ENCODE measurements around the gene LIN7C.

Gene LIN7C

GRCh38 chr11:27506200-27507182 is at the start of gene LIN7C:
TSS of gene LIN7C (minus strand) at chr11:27506769. CDS start at chr11:27506752, 17 bp downstream.
- peaks cover 13 to 39% of the 10 kb centered on the region in 2 donors for H3K4me1 Mint-ChIP-seq
- peak within 1 kb of the TSS; percentile 99 for H3K27ac Mint-ChIP-seq
- peak; percentile 81 for DNase-seq
- peaks cover 0 to 2% of the 10 kb centered on the region in 2 donors for H3K9me3 Mint-ChIP-seq
- ATAC-seq (replicated peaks), result peak; percentile 95 to 98
- peak within 1 kb of the TSS; percentile 99 for H3K4me3 Mint-ChIP-seq
- H3K27me3 Mint-ChIP-seq, result no peaks in the 10 kb centered on the region
- H3K36me3 Mint-ChIP-seq, result peaks cover 18 to 22% of the 10 kb centered on the region in 2 donors

DNA sequence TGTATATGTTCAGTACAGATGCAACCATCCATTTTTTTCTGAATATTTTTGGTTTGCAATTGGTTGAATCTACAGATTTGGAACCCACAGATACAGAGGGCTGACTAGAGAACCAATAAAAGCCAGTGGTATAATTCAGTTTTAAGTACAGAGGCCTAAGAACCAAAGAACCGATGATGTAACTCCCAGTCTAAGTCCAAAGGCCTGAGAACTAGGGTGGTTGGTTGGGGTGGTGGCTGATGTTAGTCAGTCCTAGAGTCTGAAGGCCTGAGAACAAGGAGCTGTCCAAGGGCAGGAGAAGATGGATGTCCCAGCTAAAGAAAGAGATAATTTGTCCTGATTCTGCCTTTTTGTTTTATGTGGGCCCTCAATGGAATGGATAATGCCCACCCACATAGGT is 48.7 kb upstream of the LIN7C start:
- ATAC-seq (replicated peaks), result no peak
- Mint-ChIP-seq H3K27ac (no peak overlapping the region), H3K4me1 (no peaks in the 10 kb centered on the region)

GRCh38 chr11:27553186-27553585 is 46.6 kb upstream of the LIN7C start:
- Mint-ChIP-seq H3K27ac (no peak overlapping the region), H3K27me3 (no peaks in the 10 kb centered on the region), H3K36me3 (peaks cover 0 to 2% of the 10 kb centered on the region in 2 donors), H3K4me3 (no peak overlapping the region), H3K9me3 (no peaks in the 10 kb centered on the region), H3K4me1 (no peaks in the 10 kb centered on the region)
- ATAC-seq (replicated peaks), result no peak
- DNase-seq, result no peak

More for the DNA sequence above, 48.7 kb upstream of the LIN7C start:
- no peaks in the 10 kb centered on the region for H3K27me3 Mint-ChIP-seq
- DNase-seq, result no peak
- H3K9me3 Mint-ChIP-seq, result peaks cover 0 to 1% of the 10 kb centered on the region in 2 donors
- H3K36me3 Mint-ChIP-seq, result no peaks in the 10 kb centered on the region
- no peak overlapping the region for H3K4me3 Mint-ChIP-seq

- Mint-ChIP-seq H3K4me3 (no peak overlapping the region), H3K27me3 (no peaks in the 10 kb centered on the region), H3K9me3 (no peaks in the 10 kb centered on the region), H3K36me3 (peaks cover 0 to 2% of the 10 kb centered on the region in 2 donors), H3K27ac (no peak overlapping the region), H3K4me1 (no peaks in the 10 kb centered on the region)
- DNase-seq (no peak), ATAC-seq (replicated peaks) (no peak)
These were observed 45.8 kb upstream of the LIN7C start for GRCh38 chr11:27552341-27552740.

GRCh38 chr11:27551127-27551526 is 44.6 kb upstream of the LIN7C start:
- no peaks in the 10 kb centered on the region for H3K27me3 Mint-ChIP-seq
- peaks cover 0 to under 1% of the 10 kb centered on the region in 2 donors for H3K4me1 Mint-ChIP-seq
- no peak overlapping the region for H3K27ac Mint-ChIP-seq
- no peak for DNase-seq
- peaks cover 0 to 2% of the 10 kb centered on the region in 2 donors for H3K36me3 Mint-ChIP-seq
- no peak overlapping the region for H3K4me3 Mint-ChIP-seq
- peak; percentile 45 to 51 for ATAC-seq (replicated peaks)
- H3K9me3 Mint-ChIP-seq, result no peaks in the 10 kb centered on the region

GRCh38 chr11:27545946-27546345 is 39.4 kb upstream of the LIN7C start:
- no peak overlapping the region for H3K4me3 Mint-ChIP-seq

GRCh38 chr11:27545035-27545434 is 38.5 kb upstream of the LIN7C start:
- no peak for DNase-seq
- no peak for ATAC-seq (replicated peaks)
- no peaks in the 10 kb centered on the region for H3K9me3 Mint-ChIP-seq
- peaks cover 2 to 11% of the 10 kb centered on the region in 2 donors for H3K36me3 Mint-ChIP-seq
- H3K4me3 Mint-ChIP-seq, result no peak overlapping the region
- H3K27ac Mint-ChIP-seq, result no peak overlapping the region
- peaks cover 1 to 6% of the 10 kb centered on the region in 2 donors for H3K4me1 Mint-ChIP-seq
- no peaks in the 10 kb centered on the region for H3K27me3 Mint-ChIP-seq

More at GRCh38 chr11:27545946-27546345, 39.4 kb upstream of the LIN7C start:
- no peak overlapping the region for H3K27ac Mint-ChIP-seq
- peak in 1 of 2 donors; percentile 33 for ATAC-seq (replicated peaks)
- no peak for DNase-seq
- H3K9me3 Mint-ChIP-seq, result no peaks in the 10 kb centered on the region
- H3K4me1 Mint-ChIP-seq, result peaks cover 1 to 6% of the 10 kb centered on the region in 2 donors
- peaks cover 2 to 11% of the 10 kb centered on the region in 2 donors for H3K36me3 Mint-ChIP-seq
- H3K27me3 Mint-ChIP-seq, result no peaks in the 10 kb centered on the region

DNA sequence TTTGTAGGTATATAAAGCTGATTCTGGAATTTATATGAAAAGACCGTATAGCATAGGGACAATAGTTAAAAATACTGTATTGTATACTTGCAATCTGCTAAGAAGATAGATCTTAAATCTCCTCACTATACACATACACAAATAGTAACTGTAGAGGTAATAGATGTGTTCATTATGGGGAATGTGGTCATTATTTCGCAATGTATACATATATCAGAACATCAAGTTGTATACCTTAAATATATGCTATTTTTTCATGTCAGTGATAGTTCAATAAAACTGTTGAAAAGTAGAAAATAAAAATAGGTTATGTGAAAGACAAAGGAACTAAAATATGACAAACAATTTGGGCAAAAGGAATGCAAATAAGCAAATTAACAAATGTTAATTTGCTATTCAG is 35.2 kb upstream of the LIN7C start:
- Mint-ChIP-seq H3K4me3 (no peak overlapping the region), H3K4me1 (peaks cover 1 to 6% of the 10 kb centered on the region in 2 donors), H3K27ac (no peak overlapping the region), H3K27me3 (no peaks in the 10 kb centered on the region), H3K36me3 (peaks cover 0 to 11% of the 10 kb centered on the region in 2 donors), H3K9me3 (no peaks in the 10 kb centered on the region)
- DNase-seq (no peak), ATAC-seq (replicated peaks) (no peak)

DNA sequence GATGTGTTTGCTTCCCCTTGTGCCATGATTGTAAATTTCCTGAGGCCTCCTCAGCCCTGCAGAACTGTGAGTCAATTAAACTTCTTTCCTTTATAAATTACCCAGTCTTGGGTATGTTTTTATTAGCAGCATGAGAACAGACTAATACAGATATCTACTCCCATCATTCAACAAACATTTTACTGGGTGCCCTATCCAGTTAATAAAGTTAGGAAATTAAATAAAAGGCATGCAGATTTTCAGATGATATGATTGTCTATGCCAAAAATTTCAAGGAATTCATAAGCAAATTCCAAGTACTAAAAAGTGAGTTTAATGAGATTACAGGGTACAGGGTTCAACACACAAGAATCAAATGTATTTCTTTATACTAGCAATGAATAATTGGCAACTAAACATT is 33.5 kb upstream of the LIN7C start:
- H3K4me1 Mint-ChIP-seq, result no peaks in the 10 kb centered on the region
- DNase-seq, result no peak
- no peaks in the 10 kb centered on the region for H3K27me3 Mint-ChIP-seq
- no peaks in the 10 kb centered on the region for H3K9me3 Mint-ChIP-seq
- no peak for ATAC-seq (replicated peaks)
- H3K36me3 Mint-ChIP-seq, result peaks cover 0 to 11% of the 10 kb centered on the region in 2 donors
- H3K27ac Mint-ChIP-seq, result no peak overlapping the region
- H3K4me3 Mint-ChIP-seq, result no peak overlapping the region

- H3K27me3 Mint-ChIP-seq, result no peaks in the 10 kb centered on the region
- no peak overlapping the region for H3K27ac Mint-ChIP-seq
- H3K9me3 Mint-ChIP-seq, result no peaks in the 10 kb centered on the region
- ATAC-seq (replicated peaks), result no peak
- peaks cover 0 to 7% of the 10 kb centered on the region in 2 donors for H3K4me1 Mint-ChIP-seq
- no peaks in the 10 kb centered on the region for H3K36me3 Mint-ChIP-seq
- DNase-seq, result no peak
- no peak overlapping the region for H3K4me3 Mint-ChIP-seq
These were observed 28.5 kb upstream of the LIN7C start for GRCh38 chr11:27535103-27535502.

- no peaks in the 10 kb centered on the region for H3K36me3 Mint-ChIP-seq
- no peak overlapping the region for H3K27ac Mint-ChIP-seq
- H3K4me1 Mint-ChIP-seq, result peaks cover 0 to 7% of the 10 kb centered on the region in 2 donors
- no peak for DNase-seq
- H3K9me3 Mint-ChIP-seq, result no peaks in the 10 kb centered on the region
- no peaks in the 10 kb centered on the region for H3K27me3 Mint-ChIP-seq
- ATAC-seq (replicated peaks), result no peak
- H3K4me3 Mint-ChIP-seq, result no peak overlapping the region
These were observed 26.2 kb upstream of the LIN7C start for GRCh38 chr11:27532652-27533325.

GRCh38 chr11:27528712-27529111 is 22.1 kb upstream of the LIN7C start:
- no peak for DNase-seq
- no peak for ATAC-seq (replicated peaks)
- no peak overlapping the region for H3K27ac Mint-ChIP-seq
- H3K36me3 Mint-ChIP-seq, result no peaks in the 10 kb centered on the region
- peaks cover 0 to 4% of the 10 kb centered on the region in 2 donors for H3K27me3 Mint-ChIP-seq
- H3K9me3 Mint-ChIP-seq, result no peaks in the 10 kb centered on the region
- H3K4me3 Mint-ChIP-seq, result no peak overlapping the region
- H3K4me1 Mint-ChIP-seq, result no peaks in the 10 kb centered on the region

GRCh38 chr11:27526535-27526934 is 20.0 kb upstream of the LIN7C start:
- H3K36me3 Mint-ChIP-seq, result no peaks in the 10 kb centered on the region
- peaks cover 0 to 4% of the 10 kb centered on the region in 2 donors for H3K27me3 Mint-ChIP-seq
- no peak for ATAC-seq (replicated peaks)
- no peaks in the 10 kb centered on the region for H3K4me1 Mint-ChIP-seq
- H3K27ac Mint-ChIP-seq, result no peak overlapping the region
- no peak for DNase-seq
- no peak overlapping the region for H3K4me3 Mint-ChIP-seq
- H3K9me3 Mint-ChIP-seq, result no peaks in the 10 kb centered on the region

DNA sequence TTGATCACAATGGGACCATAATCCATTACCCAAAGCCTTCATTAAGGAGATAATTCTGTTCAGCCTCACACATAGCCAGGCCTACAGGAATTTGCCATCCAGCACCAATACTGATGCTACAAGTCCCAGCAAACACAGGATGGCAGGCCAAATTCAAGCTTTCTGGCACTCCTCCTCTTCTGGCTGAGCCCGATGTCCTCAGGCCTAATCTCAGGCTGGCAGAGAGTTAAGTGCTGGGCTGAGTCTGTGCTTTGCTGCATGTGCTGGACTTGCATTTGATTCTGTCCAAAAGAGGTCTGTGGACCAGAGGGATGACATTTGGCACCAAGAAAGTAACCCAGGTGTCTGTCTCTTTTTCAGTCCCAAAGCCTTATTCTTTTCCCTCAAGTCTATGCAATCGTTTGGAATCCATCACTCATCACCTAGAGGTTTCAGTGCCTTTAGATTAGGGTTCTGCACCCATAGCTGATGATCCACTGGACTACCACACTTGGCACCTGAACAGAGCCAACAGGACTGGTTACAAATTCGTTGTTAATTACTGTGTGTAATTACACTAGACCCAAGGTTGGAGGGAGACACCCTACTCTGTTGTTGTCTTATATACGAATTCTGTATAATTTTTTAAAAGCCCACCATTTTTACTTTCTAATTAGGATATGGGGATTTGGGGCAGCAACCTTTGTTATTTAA is 19.4 kb upstream of the LIN7C start:
- ATAC-seq (replicated peaks) (no peak), DNase-seq (no peak)
- H3K36me3 Mint-ChIP-seq, result no peaks in the 10 kb centered on the region
- H3K27me3 Mint-ChIP-seq, result peaks cover 0 to 4% of the 10 kb centered on the region in 2 donors
- H3K9me3 Mint-ChIP-seq, result no peaks in the 10 kb centered on the region
- H3K4me3 Mint-ChIP-seq, result no peak overlapping the region
- no peak overlapping the region for H3K27ac Mint-ChIP-seq
- no peaks in the 10 kb centered on the region for H3K4me1 Mint-ChIP-seq

Data from stimulated activated naive B cell treated with anti-CD40 and anti-IgM and Interleukin-4, amounts not matched to agents 10 μg/mL and 1 μg/mL and 100 μg/mL, for 72 hours (primary cell).